HG03378 (cell line): Measurements from ENCODE around the gene PPL.
"Not testable (repeated sequence)": the region's sequence is repeated elsewhere in the genome, so short reads cannot be mapped to it uniquely, and the experiment has no call there.

Experiments used
- ATAC-seq: cut with Tn5 transposase; IDR thresholded peaks from one replicate; pipeline ENCODE4 v1.9.1; 2021; ENCODE audit warnings: mild to moderate bottlenecking, moderate library complexity; ENCODE audit not compliant: unreplicated experiment

The PPL gene

GRCh38 chr16:4935241-4935855 is 1.6 kb downstream of the PPL start:
- ATAC-seq = no peak

- no peak for ATAC-seq
These were observed 2.4 kb downstream of the PPL start for GRCh38 chr16:4934591-4934990.

DNA sequence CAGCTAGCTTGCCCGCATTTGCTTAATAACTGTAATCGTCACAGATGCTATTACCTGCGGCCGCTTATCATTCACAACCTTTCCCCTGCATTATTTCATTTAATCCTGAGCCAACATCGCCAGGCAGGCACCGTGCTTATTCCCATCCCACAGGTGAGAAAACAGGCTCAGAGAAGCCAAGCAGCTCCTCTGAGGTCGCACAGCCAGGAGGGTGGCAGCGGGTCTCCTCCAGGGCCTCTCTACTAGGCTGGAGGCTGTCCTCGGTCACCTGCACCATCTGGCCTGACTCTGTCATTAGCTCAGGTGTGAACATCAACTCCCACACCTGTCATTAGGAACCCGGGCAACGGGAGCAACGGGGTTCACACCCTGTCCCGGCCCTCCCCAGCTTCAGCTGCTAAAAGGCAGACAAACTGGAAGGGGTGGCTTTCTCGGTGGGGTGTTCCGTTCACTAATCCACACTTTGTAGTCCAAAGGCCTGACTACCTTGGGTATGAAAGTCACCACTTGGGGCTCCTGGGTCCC is 3.0 kb downstream of the PPL start:
- ATAC-seq = no peak

- ATAC-seq = no peak
These were observed 3.5 kb downstream of the PPL start for GRCh38 chr16:4933433-4933832.

DNA sequence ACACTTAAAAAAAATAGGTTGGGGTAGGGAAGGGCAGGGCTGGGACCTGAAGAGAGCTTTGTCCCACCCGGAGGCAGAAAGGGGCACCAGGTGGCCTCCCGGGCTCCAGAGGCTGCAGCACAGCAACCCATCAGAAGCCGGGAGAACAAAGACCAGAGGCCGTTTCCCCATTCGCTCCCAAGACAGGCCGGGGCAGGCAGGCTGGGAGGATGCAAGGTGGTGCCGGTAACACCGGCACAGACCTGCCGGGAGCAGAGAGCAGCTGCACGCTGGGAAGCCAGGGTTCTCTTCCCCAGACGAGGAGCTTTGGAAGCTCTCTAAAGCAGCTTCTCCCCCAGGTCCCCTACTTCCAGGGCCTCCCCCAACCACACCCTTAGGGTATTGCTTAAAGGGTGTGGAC is 5.6 kb downstream of the PPL start:
- ATAC-seq = no peak

- ATAC-seq = not testable (repeated sequence)
These were observed 7.3 kb downstream of the PPL start for GRCh38 chr16:4929619-4930018.

DNA sequence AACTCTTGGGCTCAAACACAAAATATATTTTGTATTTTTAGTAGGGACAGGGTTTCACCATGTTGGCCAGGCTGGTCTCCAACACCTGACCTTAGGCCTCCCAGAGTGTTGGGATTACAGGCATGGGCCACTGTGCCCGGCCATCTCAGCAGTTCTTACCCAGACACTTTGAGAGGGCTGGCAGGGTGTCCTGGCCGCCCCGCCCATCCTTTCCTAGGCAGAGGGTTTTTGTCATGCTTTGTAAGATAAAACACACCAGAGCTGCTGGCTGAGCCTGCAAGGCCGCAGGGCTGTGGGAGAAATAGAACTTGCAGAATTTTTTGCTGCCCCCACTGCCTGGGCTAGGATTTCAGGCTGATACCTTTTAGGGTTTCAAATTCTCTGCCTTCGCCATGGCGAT is 8.7 kb downstream of the PPL start:
- ATAC-seq = no peak

DNA sequence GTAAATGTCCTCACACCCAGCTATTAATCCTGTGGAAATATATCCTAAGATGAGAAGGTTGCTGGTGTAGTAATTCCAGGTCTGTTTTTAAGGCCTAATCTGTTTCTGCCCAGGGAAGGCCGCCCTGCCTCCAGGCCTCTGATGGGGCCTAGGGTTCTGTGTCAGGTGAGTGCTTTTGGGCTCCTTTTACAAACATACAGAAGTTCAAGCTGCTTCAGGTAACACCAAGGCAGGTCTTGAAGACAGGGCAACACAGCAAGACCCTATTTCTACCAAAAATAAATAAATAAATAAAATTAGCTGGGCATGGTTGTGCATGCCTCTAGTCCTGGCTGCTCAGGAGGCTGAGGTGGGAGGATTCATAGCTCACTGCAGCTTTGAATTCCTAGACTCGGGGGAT is 9.3 kb downstream of the PPL start:
- ATAC-seq = no peak

GRCh38 chr16:4926928-4927327 is 10.0 kb downstream of the PPL start:
- no peak for ATAC-seq

DNA sequence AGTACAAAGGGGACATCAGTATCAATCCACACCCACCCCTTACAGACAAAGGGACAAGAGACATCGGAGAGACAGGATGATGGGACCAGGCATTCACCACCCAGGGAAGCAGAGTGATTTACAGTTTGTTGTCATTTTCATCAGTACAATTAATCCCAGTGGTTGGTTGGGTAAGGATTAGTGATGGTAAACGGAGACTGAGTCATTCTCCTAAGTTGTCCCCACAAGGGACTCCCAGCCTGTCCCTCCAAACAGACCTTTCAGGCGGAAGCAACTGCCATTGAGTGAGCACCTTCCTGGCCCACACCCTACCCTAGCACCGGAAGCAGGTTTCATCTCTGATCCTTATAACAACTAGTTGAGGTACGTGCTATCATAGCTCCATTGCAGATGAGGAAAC is 11.2 kb downstream of the PPL start:
- no peak for ATAC-seq

DNA sequence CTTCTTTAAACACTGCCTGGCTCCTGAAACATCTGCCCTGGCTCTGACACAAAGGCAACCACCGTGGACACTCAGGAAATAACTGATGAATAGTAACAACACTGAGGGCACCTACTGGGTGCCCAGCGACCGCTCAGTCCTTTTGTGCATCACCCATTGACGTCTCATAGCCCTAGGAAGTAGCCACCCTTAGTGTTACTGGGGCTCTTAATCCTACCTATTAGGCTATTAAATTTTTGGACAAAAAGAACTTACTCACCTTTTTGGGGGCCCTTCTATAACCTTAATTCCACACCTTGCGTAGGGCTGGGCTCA is 11.7 kb downstream of the PPL start:
- ATAC-seq = no peak

GRCh38 chr16:4924593-4925292 is 12.2 kb downstream of the PPL start:
- ATAC-seq = no peak

DNA sequence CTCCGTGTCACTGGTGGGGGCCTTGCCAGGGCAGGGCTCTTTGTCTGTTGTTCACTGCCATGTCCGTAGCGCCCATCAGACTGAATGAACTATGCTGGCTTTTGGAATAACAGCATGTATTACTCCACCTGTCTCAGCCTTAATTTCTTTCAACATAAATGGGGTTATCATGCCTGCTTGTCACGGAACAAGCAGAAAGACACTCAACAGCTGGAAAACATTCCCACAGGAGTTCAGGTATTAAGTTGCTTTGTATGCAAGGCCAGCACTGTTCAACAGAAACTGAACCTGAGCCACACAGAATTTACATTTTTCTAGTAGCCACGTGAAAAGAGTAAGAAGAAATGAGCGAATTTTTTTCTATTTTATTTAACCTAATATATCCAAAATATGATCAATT is 13.1 kb downstream of the PPL start:
- no peak for ATAC-seq

DNA sequence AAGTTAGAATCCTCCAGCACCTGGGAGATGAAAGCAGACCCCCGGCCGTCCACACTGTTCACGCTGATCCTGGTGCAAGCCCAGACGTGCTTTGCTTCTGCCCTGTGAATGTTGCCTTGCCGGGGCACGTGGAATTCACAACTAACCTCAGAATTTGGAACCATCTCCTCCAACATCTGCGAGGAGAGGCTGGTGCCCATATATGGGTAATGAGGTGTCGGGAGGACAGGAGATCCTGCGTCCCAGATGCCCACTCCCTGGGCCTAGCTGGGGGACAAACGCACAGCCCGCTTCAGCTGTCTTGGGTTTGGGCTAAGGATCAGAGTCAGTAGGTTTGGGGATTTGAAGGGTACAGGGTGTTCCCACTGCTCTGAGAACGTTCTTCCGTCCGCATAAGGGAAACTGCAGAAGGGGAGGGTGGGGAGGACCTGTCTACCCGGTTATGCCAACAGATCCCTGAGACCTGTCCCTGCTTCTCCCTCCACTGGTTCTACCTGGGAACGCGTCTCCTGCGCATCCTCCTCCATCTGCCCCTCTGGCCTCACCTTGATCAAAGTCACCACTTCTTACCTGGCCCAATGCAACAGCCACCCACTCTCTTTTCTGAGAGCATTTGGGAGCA is 14.1 kb downstream of the PPL start:
- no peak for ATAC-seq

DNA sequence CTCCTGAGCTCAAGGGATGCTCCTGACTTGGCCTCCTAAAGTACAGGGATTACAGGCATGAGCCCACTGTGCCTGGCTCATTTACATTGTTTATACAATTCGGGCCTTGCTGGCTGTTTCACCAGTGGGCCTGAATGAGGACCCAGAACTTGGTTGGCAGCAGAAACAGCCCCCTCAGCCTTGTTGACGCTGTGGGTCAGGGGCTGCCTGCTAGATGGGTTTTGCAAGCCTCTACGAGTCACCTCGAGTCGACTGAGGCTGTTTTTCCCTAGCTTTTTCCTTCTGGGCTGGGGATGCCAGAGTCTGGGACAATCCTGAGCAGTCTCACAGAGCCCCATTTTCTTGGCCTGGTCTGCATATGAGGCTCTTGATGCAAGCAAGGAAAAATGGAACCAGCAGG is 16.1 kb downstream of the PPL start:
- no peak for ATAC-seq

DNA sequence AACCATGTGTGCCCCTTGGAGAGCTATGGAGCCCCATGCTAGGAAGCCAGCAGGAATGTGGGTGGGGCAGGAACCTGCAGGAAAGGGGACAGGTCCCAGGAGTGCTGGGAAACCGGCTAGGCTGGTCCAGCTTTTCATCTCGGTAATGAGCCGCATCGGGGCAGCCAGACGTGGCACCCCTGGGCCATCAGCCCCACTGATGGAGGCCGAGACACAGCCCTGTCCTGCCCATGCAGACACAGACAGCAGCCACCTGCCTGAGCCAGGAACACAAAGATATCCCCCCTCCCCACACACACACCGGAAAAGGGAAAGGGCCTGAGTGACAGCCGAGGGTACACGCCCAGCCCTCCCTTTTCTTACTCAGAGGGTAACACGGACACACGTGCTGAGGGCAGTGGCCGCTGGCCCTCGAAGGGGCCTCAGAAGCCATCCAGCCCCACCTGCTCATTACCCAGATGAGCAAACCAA is 18.1 kb downstream of the PPL start:
- ATAC-seq = no peak

DNA sequence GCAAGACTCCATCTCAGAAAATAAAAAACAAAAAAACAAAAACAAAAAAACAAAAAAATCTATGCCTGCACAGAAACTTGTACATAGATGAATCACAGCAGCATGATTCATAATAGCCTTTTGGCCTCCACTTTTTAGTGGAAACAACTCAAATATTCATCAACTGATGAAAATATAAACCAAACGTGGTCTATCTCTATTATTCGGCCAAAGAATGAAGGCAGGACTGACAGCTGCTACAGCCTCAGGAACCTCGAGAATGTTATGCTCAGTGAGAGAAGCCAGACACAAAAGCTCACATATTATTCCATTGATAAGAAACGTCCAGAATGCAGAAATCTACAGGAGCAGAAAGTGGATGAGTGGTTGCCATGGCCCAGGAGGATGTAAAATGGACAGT is 19.8 kb downstream of the PPL start:
- ATAC-seq = no peak

- ATAC-seq = no peak
These were observed 21.7 kb downstream of the PPL start for GRCh38 chr16:4915226-4915761.

- no peak for ATAC-seq
These were observed 22.3 kb downstream of the PPL start for GRCh38 chr16:4914528-4915225.

DNA sequence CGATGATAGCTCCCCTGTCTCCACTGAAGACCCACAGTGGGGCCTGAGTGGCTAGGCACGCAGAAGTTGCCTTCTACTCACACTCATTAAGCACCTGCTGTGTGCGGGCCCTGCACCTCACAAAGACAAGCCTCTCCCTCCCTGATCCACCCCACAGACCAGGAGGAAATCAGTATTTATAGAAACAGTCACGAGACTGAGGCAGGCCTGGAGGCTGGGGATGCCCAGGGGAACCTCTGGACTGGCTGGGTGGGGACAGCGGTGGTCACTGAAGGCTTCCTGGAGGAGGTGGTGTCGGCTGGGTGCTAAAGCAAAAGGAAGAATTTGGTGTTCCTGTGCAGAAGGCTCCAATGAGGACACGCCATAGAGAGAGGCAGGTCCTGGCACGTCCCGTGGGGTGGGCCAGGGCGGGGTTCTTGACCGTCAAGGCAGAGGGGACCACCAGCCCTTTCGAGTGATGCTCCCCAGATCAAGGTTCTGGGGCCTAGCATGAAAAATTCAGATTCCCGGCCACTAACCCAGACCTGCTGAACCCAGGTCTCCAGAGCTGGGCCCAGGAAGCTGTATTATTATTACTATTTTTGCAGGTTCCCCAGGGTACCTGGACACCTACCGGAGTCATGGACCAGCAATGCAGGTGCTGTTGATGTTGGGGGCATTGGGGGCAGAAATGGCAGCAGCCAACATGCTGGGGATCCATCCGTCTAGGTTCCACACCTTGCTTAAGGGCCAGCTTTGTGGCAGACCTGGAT is 23.0 kb downstream of the PPL start:
- no peak for ATAC-seq
